Body of pancreas (tissue), 4 donors: Measurements from ENCODE around the gene TTLL10.

ENCODE experiments used
- POLR2A ChIP-seq, 3 donors: fragments of 450-650 bp; IDR thresholded peaks; one replicate each; pipeline ENCODE4 v1.6.1; 2016; ENCODE audit warnings: antibody characterized with exemption in 3 of 3, mild to moderate bottlenecking in 2 of 3
- TF ChIP-seq, protein P1 (sequence below), 7 experiments: fragments of 450-650 bp in 4 of 7; fragments of 200-600 bp in 3 of 7; sonication (generic) in 3 of 7; IDR thresholded peaks; one replicate each; pipeline ENCODE4 v1.5.1; 2016 to 2019; ENCODE audit warnings: antibody characterized with exemption in 7 of 7

DNA sequence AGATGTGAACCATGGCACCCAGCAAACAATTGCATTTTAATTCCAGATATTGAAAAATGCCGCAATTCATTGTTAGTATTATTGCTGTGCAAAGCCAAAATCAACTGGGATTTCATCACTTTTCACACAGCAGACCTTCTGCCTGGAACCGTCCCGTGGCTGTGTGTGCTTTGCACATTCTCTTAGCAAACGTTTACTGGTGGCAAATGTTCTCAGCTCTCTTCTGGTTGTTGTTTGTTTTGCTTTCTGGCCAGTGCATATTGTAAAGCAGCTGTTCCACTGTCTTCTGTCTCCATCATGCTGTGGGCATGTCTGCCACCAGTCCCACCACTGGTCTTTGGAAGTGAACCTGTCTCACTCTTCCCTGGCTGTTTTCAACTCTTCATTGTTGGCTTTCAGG, 19.8 kb upstream of the TTLL10 start:
- TF ChIP-seq, protein P1, sequence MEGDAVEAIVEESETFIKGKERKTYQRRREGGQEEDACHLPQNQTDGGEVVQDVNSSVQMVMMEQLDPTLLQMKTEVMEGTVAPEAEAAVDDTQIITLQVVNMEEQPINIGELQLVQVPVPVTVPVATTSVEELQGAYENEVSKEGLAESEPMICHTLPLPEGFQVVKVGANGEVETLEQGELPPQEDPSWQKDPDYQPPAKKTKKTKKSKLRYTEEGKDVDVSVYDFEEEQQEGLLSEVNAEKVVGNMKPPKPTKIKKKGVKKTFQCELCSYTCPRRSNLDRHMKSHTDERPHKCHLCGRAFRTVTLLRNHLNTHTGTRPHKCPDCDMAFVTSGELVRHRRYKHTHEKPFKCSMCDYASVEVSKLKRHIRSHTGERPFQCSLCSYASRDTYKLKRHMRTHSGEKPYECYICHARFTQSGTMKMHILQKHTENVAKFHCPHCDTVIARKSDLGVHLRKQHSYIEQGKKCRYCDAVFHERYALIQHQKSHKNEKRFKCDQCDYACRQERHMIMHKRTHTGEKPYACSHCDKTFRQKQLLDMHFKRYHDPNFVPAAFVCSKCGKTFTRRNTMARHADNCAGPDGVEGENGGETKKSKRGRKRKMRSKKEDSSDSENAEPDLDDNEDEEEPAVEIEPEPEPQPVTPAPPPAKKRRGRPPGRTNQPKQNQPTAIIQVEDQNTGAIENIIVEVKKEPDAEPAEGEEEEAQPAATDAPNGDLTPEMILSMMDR (IDR thresholded peaks at IDR 0.05), result no peak
- TF ChIP-seq POLR2A (IDR thresholded peaks at IDR 0.05), result no peak
